KMS-11 (cell line): ENCODE data around the gene GLIS2.

Experiments
- H2AFZ ChIP-seq: fragments of 200-600 bp; sonication (generic); 2 replicates; pipeline ENCODE4 v1.6.1; 2016; ENCODE audit warnings: antibody characterized with exemption, mixed run types, low read depth
- H3K27ac ChIP-seq: fragments of 200-600 bp; sonication (generic); 2 replicates; pipeline ENCODE4 v1.6.1; 2016; ENCODE audit warnings: mild to moderate bottlenecking, mixed run types
- H3K27me3 ChIP-seq: fragments of 200-600 bp; sonication (generic); 2 replicates; pipeline ENCODE4 v1.6.1; 2017; ENCODE audit warnings: mild to moderate bottlenecking, low read depth, mixed run types, moderate library complexity; ENCODE audit not compliant: insufficient read depth
- H3K36me3 ChIP-seq: fragments of 200-600 bp; sonication (generic); 2 replicates; pipeline ENCODE4 v1.6.1; 2017; ENCODE audit warnings: mild to moderate bottlenecking, mixed run types; ENCODE audit not compliant: insufficient read depth
- H3K4me1 ChIP-seq: fragments of 200-600 bp; sonication (generic); 2 replicates; pipeline ENCODE4 v1.6.1; 2016; ENCODE audit warnings: mild to moderate bottlenecking, low read depth, mixed run types; ENCODE audit not compliant: poor library complexity, severe bottlenecking
- H3K4me2 ChIP-seq: fragments of 200-600 bp; sonication (generic); 2 replicates; pipeline ENCODE4 v1.7.0; 2016; ENCODE audit warnings: mild to moderate bottlenecking, mixed run types
- H3K4me3 ChIP-seq: fragments of 200-600 bp; sonication (generic); IDR thresholded peaks from 2 replicates; pipeline ENCODE4 v1.6.1; 2017; ENCODE audit warnings: low read depth, low read length, mixed read lengths; ENCODE audit not compliant: insufficient read depth
- H3K79me2 ChIP-seq: fragments of 200-600 bp; sonication (generic); 2 replicates; pipeline ENCODE4 v1.6.1; 2016; ENCODE audit warnings: low read depth, mixed run types; ENCODE audit not compliant: insufficient read depth
- H3K9ac ChIP-seq: fragments of 200-600 bp; sonication (generic); 2 replicates; pipeline ENCODE4 v1.6.1; 2016; ENCODE audit warnings: mild to moderate bottlenecking, mixed run types
- H4K20me1 ChIP-seq: fragments of 200-600 bp; sonication (generic); 2 replicates; pipeline ENCODE4 v1.6.1; 2016; ENCODE audit warnings: mild to moderate bottlenecking, mixed run types; ENCODE audit not compliant: insufficient read depth
- TF ChIP-seq, protein P1 (sequence below): fragments of 200-600 bp; sonication (generic); conservative IDR thresholded peaks from 2 replicates; pipeline ENCODE4 v1.6.1; 2017; ENCODE audit warnings: low read depth, mild to moderate bottlenecking, antibody characterized with exemption, low read length, moderate library complexity, mixed read lengths

Gene GLIS2

DNA sequence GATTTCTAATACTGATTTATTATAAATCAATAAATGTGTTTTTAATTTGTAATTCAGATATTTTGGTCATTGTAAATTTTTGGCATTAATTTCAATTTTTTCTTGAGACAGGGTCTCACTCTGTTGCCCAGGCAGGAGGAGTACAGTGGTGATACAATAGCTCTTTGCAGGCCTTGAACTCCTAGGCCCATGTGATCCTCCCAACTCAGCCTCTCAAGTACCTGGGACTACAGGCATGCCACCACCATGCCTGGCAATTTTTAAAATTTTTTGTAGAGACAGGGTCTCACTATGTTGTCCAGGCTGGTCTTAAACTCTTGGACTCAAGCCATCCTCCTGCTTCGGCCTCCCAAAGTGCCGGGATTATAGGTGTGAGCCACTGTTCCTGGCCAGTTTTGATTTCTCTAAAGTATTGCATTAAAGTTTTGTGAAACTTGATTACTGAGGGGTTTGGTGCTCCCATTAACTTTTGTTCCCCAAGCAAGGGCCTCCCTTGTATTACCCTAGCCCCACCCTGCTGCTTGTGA, 37.8 kb upstream of the GLIS2 start:
- TF ChIP-seq, protein P1, sequence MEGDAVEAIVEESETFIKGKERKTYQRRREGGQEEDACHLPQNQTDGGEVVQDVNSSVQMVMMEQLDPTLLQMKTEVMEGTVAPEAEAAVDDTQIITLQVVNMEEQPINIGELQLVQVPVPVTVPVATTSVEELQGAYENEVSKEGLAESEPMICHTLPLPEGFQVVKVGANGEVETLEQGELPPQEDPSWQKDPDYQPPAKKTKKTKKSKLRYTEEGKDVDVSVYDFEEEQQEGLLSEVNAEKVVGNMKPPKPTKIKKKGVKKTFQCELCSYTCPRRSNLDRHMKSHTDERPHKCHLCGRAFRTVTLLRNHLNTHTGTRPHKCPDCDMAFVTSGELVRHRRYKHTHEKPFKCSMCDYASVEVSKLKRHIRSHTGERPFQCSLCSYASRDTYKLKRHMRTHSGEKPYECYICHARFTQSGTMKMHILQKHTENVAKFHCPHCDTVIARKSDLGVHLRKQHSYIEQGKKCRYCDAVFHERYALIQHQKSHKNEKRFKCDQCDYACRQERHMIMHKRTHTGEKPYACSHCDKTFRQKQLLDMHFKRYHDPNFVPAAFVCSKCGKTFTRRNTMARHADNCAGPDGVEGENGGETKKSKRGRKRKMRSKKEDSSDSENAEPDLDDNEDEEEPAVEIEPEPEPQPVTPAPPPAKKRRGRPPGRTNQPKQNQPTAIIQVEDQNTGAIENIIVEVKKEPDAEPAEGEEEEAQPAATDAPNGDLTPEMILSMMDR, result no peak
- no peak overlapping the region for H3K4me2 ChIP-seq
- H3K79me2 ChIP-seq, result no peaks in the 10 kb centered on the region
- no peaks in the 10 kb centered on the region for H3K36me3 ChIP-seq
- H4K20me1 ChIP-seq, result no peaks in the 10 kb centered on the region
- H3K27ac ChIP-seq, result no peak overlapping the region
- peaks cover 23% of the 10 kb centered on the region for H3K4me1 ChIP-seq
- H2AFZ ChIP-seq, result no peak overlapping the region
- no peaks in the 10 kb centered on the region for H3K27me3 ChIP-seq
- no peak overlapping the region for H3K4me3 ChIP-seq
- no peak overlapping the region for H3K9ac ChIP-seq

GRCh38 chr16:4280625-4281024, 35.2 kb upstream of the GLIS2 start:
- H3K27ac ChIP-seq, result no peak overlapping the region
- no peaks in the 10 kb centered on the region for H3K36me3 ChIP-seq
- no peaks in the 10 kb centered on the region for H3K27me3 ChIP-seq
- no peak overlapping the region for H3K9ac ChIP-seq
- H4K20me1 ChIP-seq, result no peaks in the 10 kb centered on the region
- H3K4me1 ChIP-seq, result peaks cover 7% of the 10 kb centered on the region
- TF ChIP-seq, protein P1, result no peak
- H3K4me2 ChIP-seq, result no peak overlapping the region
- no peak overlapping the region for H2AFZ ChIP-seq
- no peaks in the 10 kb centered on the region for H3K79me2 ChIP-seq
- H3K4me3 ChIP-seq, result no peak overlapping the region

- Histone ChIP-seq H4K20me1 (no peaks in the 10 kb centered on the region), H3K27ac (no peak overlapping the region), H3K27me3 (no peaks in the 10 kb centered on the region), H3K79me2 (no peaks in the 10 kb centered on the region), H3K9ac (no peak overlapping the region), H2AFZ (no peak overlapping the region), H3K36me3 (no peaks in the 10 kb centered on the region), H3K4me3 (no peak overlapping the region), H3K4me1 (peaks cover 13% of the 10 kb centered on the region), H3K4me2 (no peak overlapping the region)
- TF ChIP-seq, protein P1, result no peak
Measured at GRCh38 chr16:4283441-4283840, 32.4 kb upstream of the GLIS2 start.

- H3K27me3 ChIP-seq, result no peaks in the 10 kb centered on the region
- H3K4me3 ChIP-seq, result no peak overlapping the region
- no peak overlapping the region for H3K27ac ChIP-seq
- H2AFZ ChIP-seq, result no peak overlapping the region
- H3K79me2 ChIP-seq, result no peaks in the 10 kb centered on the region
- H3K4me1 ChIP-seq, result peaks cover 18% of the 10 kb centered on the region
- H3K9ac ChIP-seq, result no peak overlapping the region
- H4K20me1 ChIP-seq, result no peaks in the 10 kb centered on the region
- H3K4me2 ChIP-seq, result no peak overlapping the region
- no peaks in the 10 kb centered on the region for H3K36me3 ChIP-seq
- TF ChIP-seq, protein P1, result no peak
Measured at GRCh38 chr16:4283939-4284338, 31.9 kb upstream of the GLIS2 start.
